ENCODE data around the gene MED22.

DNA sequence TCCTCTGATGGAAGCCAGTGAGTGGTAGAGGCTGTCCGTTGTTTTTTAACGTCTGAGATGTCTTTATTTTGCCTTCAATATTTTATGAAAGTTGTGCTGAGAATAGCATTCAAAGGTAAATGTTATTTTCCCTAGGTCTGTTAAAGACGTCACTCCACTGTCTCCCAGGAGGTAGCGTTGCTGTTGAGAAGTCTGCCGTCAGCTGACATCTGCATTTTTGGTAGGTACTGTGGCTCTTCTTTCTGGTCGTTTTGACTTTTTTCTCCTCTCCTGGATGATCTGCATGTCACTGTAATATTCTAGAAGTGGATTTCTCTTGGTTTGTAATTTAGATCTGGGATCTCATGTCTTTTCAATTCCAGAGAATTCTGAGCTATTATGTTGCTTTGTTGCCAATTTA lies 38.3 kb downstream of the MED22 start:
- TF ChIP-seq RARB (CRISPR knock-in tag; IDR thresholded peaks at IDR 0.05): no peak
- TF ChIP-seq GLIS3 (CRISPR knock-in tag; IDR thresholded peaks at IDR 0.05): no peak
- no peak for TF ChIP-seq PATZ1 (CRISPR knock-in tag; IDR thresholded peaks at IDR 0.05; ENCODE audit: borderline replicate concordance)
- TF ChIP-seq OSR1 (CRISPR knock-in tag; IDR thresholded peaks at IDR 0.05): no peak
